ENCODE measurements around the gene FAM193B.

DNA sequence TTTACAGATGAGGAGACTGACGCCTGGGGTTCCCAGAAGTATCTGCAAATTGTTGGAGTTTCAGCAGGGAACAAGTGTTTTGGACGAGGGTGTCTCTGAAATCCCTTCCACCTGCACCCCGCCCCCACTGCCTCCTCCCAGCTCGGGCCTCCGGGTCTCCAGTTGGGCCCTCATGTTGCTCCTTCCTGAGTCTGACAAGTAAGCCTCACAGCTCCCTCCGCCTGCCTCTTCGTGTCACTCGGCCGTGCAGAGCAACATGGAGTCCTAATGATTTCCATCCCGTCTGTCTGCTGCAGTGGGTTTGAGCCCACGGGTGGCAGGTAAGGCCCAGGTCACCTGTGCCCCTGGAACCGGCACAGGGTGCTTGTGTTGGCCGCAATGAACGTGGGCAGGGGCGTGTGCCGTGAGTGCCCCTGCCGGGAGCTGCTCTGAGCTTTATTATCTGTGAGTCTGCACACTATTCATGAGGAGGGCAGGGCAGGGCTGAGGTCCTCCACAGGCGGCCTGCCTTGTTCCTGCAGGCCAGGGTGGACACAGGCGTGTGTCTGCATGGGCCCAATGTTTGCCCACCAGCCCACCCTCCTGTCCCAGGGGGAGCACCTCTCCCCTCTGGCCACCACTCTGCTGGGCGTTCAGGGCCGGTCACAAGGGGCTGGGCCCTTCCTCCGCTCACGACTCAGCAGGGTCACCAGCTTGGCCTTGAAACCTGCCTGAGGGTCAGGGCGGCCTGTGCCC, 50.8 kb downstream of the FAM193B start:
- TF ChIP-seq, protein P1, sequence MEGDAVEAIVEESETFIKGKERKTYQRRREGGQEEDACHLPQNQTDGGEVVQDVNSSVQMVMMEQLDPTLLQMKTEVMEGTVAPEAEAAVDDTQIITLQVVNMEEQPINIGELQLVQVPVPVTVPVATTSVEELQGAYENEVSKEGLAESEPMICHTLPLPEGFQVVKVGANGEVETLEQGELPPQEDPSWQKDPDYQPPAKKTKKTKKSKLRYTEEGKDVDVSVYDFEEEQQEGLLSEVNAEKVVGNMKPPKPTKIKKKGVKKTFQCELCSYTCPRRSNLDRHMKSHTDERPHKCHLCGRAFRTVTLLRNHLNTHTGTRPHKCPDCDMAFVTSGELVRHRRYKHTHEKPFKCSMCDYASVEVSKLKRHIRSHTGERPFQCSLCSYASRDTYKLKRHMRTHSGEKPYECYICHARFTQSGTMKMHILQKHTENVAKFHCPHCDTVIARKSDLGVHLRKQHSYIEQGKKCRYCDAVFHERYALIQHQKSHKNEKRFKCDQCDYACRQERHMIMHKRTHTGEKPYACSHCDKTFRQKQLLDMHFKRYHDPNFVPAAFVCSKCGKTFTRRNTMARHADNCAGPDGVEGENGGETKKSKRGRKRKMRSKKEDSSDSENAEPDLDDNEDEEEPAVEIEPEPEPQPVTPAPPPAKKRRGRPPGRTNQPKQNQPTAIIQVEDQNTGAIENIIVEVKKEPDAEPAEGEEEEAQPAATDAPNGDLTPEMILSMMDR (IDR thresholded peaks at IDR 0.05; ENCODE audit: insufficient read depth, low read length, poor library complexity, severe bottlenecking), result no peak
- TF ChIP-seq EZH2phosphoT487 (conservative IDR thresholded peaks at IDR 0.05; ENCODE audit: low read length), result no peak
